Neuronal stem cell (in vitro differentiated cells): ENCODE measurements around the gene NQO2.

Source experiments
- DNase-seq: peaks from one replicate; pipeline ENCODE4 v3.0.0-alpha.2; 2013; ENCODE audit warnings: low spot score
- H2AFZ ChIP-seq: one replicate; pipeline ENCODE4 v1.6.1; 2013; ENCODE audit warnings: mild to moderate bottlenecking, low read length, inconsistent platforms
- H2AK5ac ChIP-seq: 2 replicates; pipeline ENCODE4 v1.6.1; 2013; ENCODE audit warnings: low read depth, mild to moderate bottlenecking, inconsistent platforms, low read length, moderate library complexity, mixed read lengths
- H2BK120ac ChIP-seq: 2 replicates; pipeline ENCODE4 v1.6.1; 2013; ENCODE audit warnings: low read depth, mild to moderate bottlenecking, inconsistent platforms, low read length, moderate library complexity, mixed read lengths
- H2BK12ac ChIP-seq: one replicate; pipeline ENCODE4 v1.6.1; 2013; ENCODE audit warnings: low read length, inconsistent platforms
- H2BK15ac ChIP-seq: 2 replicates; pipeline ENCODE4 v1.6.1; 2013; ENCODE audit warnings: mild to moderate bottlenecking, low read length, inconsistent platforms, mixed read lengths
- H2BK5ac ChIP-seq: one replicate; pipeline ENCODE4 v1.6.1; 2013; ENCODE audit warnings: inconsistent platforms, mild to moderate bottlenecking, low read length, moderate library complexity
- H3K14ac ChIP-seq: one replicate; pipeline ENCODE4 v1.6.1; 2013; ENCODE audit warnings: low read length, inconsistent platforms
- H3K18ac ChIP-seq: 2 replicates; pipeline ENCODE4 v1.6.1; 2013; ENCODE audit warnings: low read length, inconsistent platforms
- H3K23ac ChIP-seq: 2 replicates; pipeline ENCODE4 v1.6.1; 2013; ENCODE audit warnings: low read depth, mild to moderate bottlenecking, mixed read lengths, low read length, inconsistent platforms; ENCODE audit not compliant: poor library complexity
- H3K27ac ChIP-seq: replicated peaks from 3 replicates; pipeline ENCODE4 v1.5.1; 2013; ENCODE audit warnings: low read length, inconsistent platforms
- H3K27me3 ChIP-seq, 3 experiments: 2 replicates each; pipeline ENCODE4 v1.6.1; 2013; ENCODE audit warnings: low read length in 3 of 3, mild to moderate bottlenecking in 2 of 3, inconsistent platforms in 1 of 3, low read depth in 1 of 3, mixed read lengths in 1 of 3, moderate library complexity in 1 of 3; ENCODE audit not compliant: control insufficient read depth in 3 of 3, insufficient read depth in 3 of 3
- H3K36me3 ChIP-seq, 2 donors: replicated peaks in 1 of 2; 2 replicates each; pipeline ENCODE4 v1.6.1; 2013; ENCODE audit warnings: low read length in 2 of 2; ENCODE audit not compliant: control insufficient read depth in 2 of 2, insufficient read depth in 2 of 2
- H3K4ac ChIP-seq: 2 replicates; pipeline ENCODE4 v1.6.1; 2013; ENCODE audit warnings: inconsistent platforms, mild to moderate bottlenecking, low read length, moderate library complexity
- H3K4me1 ChIP-seq, 2 donors: 1 replicate in 1 of 2; 2 replicates in 1 of 2; pipeline ENCODE4 v1.6.1; 2013; ENCODE audit warnings: low read length in 2 of 2, low read depth in 1 of 2; ENCODE audit not compliant: control insufficient read depth in 2 of 2, insufficient read depth in 1 of 2
- H3K4me2 ChIP-seq: one replicate; pipeline ENCODE4 v1.6.1; 2013; ENCODE audit warnings: mild to moderate bottlenecking, low read length, inconsistent platforms; ENCODE audit not compliant: insufficient read depth, poor library complexity, severe bottlenecking
- H3K4me3 ChIP-seq, 2 donors: 2 replicates each; pipeline ENCODE4 v1.5.1; 2013; ENCODE audit warnings: low read length in 2 of 2, mild to moderate bottlenecking in 2 of 2, inconsistent platforms in 1 of 2, moderate library complexity in 1 of 2
- H3K79me1 ChIP-seq: one replicate; pipeline ENCODE4 v1.6.1; 2013; ENCODE audit warnings: low read depth, mild to moderate bottlenecking, inconsistent platforms, low read length, moderate library complexity
- H3K9ac ChIP-seq: one replicate; pipeline ENCODE4 v1.6.1; 2013; ENCODE audit warnings: mild to moderate bottlenecking, low read depth, low read length, inconsistent platforms; ENCODE audit not compliant: poor library complexity
- H3K9me3 ChIP-seq, 2 donors: replicated peaks in 1 of 2; 2 replicates each; pipeline versions ENCODE3 to v1.6.1; 2013; ENCODE audit warnings: low read length in 2 of 2, mild to moderate bottlenecking in 2 of 2, inconsistent platforms in 1 of 2, low read depth in 1 of 2, mixed read lengths in 1 of 2, moderate library complexity in 1 of 2; ENCODE audit not compliant: control insufficient read depth in 2 of 2, insufficient read depth in 1 of 2
- H4K8ac ChIP-seq: one replicate; pipeline ENCODE4 v1.6.1; 2013; ENCODE audit warnings: low read depth, mild to moderate bottlenecking, inconsistent platforms, low read length, moderate library complexity
- H4K91ac ChIP-seq: one replicate; pipeline ENCODE4 v1.6.1; 2013; ENCODE audit warnings: low read length, low read depth, mild to moderate bottlenecking, inconsistent platforms; ENCODE audit not compliant: poor library complexity
- WGBS, 2 donors: extraction: QIAGEN DNeasy Blood & Tissue Kit; methylation state at CpG; one replicate each; pipeline ENCODE4 v1.1.7; 2013; ENCODE audit warnings: missing lambda C conversion rate in 2 of 2, mixed read lengths in 1 of 2; ENCODE audit not compliant: insufficient read length in 2 of 2, insufficient replicate concordance in 1 of 2; ENCODE audit errors: extremely low coverage in 2 of 2; 5-methylcytosine and 5-hydroxymethylcytosine counted together

The NQO2 gene

DNA sequence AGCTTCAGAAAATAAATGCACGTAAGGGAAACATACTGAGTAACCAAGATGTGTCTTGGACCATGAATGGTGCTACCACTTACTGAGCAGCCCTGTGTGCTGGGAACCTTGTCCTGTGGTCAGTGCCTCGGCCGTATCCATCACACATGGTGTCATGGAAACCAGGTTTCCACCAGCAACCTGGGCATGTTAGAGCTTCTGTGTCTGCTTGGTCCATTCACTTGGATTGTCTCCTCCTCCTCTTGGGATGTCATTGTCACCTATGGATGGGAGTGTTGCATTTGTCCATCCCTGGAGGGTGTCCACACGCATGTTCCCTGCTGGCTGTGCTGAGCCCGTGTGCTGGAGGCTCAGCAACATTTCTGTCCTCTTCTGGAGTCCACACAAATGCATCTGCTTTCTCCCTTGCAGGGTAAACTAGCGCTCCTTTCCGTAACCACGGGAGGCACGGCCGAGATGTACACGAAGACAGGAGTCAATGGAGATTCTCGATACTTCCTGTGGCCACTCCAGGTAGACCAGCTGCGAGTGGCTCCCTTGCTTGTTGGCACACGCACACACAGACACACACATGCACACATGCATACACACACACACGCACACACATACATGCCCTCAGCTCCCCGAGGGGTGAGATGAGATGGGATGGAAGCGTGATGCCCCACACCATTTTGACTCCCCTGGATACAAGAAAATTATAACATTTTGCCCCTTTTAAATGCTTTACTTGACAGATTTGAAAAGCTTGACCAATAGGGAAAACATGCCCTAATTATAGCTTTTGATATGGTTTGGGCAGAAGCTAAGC, 17.0 kb downstream of the NQO2 start:
- Histone ChIP-seq H2AFZ (no peak overlapping the region), H2BK15ac (no peak overlapping the region), H4K91ac (no peak overlapping the region), H3K4me1 (no peaks in the 10 kb centered on the region), H3K27me3 (no peaks in the 10 kb centered on the region), H2AK5ac (no peak overlapping the region), H3K14ac (no peak overlapping the region), H3K18ac (no peak overlapping the region), H3K9ac (no peak overlapping the region), H3K4ac (no peak overlapping the region), H3K79me1 (no peaks in the 10 kb centered on the region), H2BK5ac (no peak overlapping the region), H3K27ac (no peak overlapping the region), H3K36me3 (peaks cover 17 to 55% of the 10 kb centered on the region in 2 donors), H3K23ac (no peak overlapping the region), H3K4me2 (no peak overlapping the region), H4K8ac (no peak overlapping the region), H2BK12ac (no peak overlapping the region), H3K9me3 (peaks cover 4 to 10% of the 10 kb centered on the region in 2 donors), H2BK120ac (no peak overlapping the region), H3K4me3 (no peak overlapping the region)
- no CpG with 5 or more reads among the region's 17 CpGs for WGBS, 2 donors
- no peak for DNase-seq

DNA sequence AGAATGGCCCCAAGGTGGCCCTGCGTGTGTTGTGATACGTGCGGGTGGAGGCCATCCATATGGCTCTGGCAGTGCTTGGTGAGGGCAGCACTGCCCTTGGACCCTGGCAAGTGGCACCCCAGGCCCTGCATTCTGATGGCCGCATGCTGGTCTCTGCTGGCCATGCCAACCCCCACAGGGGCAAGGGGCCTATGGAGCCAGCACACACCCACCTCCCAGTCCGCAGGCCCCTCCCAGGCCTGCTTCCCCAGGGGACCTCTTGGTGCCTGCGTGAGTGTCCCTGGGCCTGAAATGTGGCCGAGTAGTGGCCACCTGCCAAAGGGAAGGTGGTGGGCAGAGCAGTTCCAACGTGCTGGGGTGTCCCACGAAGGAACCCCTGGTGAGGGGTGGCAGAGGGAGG, 17.6 kb downstream of the NQO2 start:
- Histone ChIP-seq H3K27me3 (no peaks in the 10 kb centered on the region), H3K4me3 (no peak overlapping the region), H2AFZ (no peak overlapping the region), H2BK5ac (no peak overlapping the region), H3K14ac (no peak overlapping the region), H4K91ac (no peak overlapping the region), H2AK5ac (peak overlapping the region; percentile 31), H2BK120ac (no peak overlapping the region), H2BK15ac (no peak overlapping the region), H3K9ac (no peak overlapping the region), H3K4ac (no peak overlapping the region), H3K79me1 (no peaks in the 10 kb centered on the region), H3K4me1 (no peaks in the 10 kb centered on the region), H3K9me3 (peaks cover 1 to 4% of the 10 kb centered on the region in 2 donors), H3K4me2 (no peak overlapping the region), H3K36me3 (peaks cover 14 to 49% of the 10 kb centered on the region in 2 donors), H3K23ac (peak overlapping the region; percentile 62), H3K27ac (no peak overlapping the region), H4K8ac (no peak overlapping the region), H2BK12ac (no peak overlapping the region), H3K18ac (peak overlapping the region; percentile 57)
- no CpG with 5 or more reads among the region's 9 CpGs for WGBS, 2 donors
- no peak for DNase-seq

DNA sequence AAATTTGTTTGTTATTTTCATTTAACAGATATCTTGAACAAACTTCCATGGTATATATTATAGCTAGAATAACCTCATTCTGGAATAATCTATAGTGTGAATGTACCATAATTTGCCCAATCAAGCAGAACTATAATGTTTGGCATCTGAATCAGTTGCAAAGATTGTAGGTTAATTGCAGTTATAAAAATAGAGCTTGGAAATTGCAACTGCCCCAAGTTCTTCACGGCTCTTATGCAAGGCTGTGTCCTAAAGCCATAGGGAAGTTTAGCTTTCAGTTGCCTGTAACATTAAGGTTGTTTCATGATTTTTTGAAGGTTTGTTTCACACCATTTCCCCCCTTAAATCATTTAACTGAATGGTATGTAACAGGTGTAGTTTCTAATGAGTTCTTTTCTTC, 19.4 kb downstream of the NQO2 start:
- Histone ChIP-seq H4K91ac (no peak overlapping the region), H3K18ac (no peak overlapping the region), H3K9me3 (peaks cover 2 to 3% of the 10 kb centered on the region in 2 donors), H3K4ac (no peak overlapping the region), H3K79me1 (no peaks in the 10 kb centered on the region), H2BK15ac (no peak overlapping the region), H4K8ac (no peak overlapping the region), H3K4me3 (no peak overlapping the region), H3K23ac (no peak overlapping the region), H3K9ac (no peak overlapping the region), H2BK12ac (no peak overlapping the region), H3K4me2 (no peak overlapping the region), H3K27me3 (no peaks in the 10 kb centered on the region), H2AK5ac (no peak overlapping the region), H3K4me1 (peaks cover 8 to 12% of the 10 kb centered on the region in 2 donors), H2BK120ac (no peak overlapping the region), H3K27ac (no peak overlapping the region), H3K14ac (no peak overlapping the region), H2AFZ (no peak overlapping the region), H3K36me3 (peaks cover 5 to 34% of the 10 kb centered on the region in 2 donors), H2BK5ac (no peak overlapping the region)
- DNase-seq, result no peak
- no CpG with 5 or more reads among the region's 1 CpG for WGBS, 2 donors

DNA sequence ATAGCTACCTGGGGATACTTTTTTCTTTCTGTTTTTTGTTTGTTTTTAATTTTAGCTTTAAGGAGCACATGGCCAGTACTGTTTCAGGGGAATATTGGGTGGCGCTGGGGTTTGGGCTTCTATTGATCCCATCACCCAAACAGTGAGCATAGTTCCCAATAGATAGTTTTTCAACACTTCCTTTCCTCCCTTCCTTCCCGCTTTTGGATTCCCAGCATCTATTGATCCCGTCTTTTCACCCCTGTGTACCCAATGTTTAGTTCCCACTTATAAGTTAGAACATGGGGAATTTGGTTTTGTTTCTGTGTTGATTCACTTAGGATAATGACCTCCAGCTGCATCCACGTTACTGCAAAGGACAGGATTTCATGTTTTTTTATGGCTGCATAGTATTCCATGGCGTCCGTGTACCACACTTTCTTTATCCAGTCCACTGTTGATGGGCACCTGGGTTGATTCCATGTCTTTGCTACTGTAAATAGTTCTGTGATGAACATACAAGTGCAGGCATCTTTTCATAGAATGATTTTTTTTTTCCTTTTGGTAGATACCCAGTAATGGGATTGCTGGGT, 20.1 kb downstream of the NQO2 start:
- no peak overlapping the region for H3K27ac ChIP-seq
- H3K36me3 ChIP-seq, result peaks cover 2 to 26% of the 10 kb centered on the region in 2 donors
- no peak overlapping the region for H3K18ac ChIP-seq
- no peaks in the 10 kb centered on the region for H3K27me3 ChIP-seq
- no peak overlapping the region for H2AFZ ChIP-seq
- H3K4me3 ChIP-seq, result no peak overlapping the region
- DNase-seq, result no peak
- H2BK5ac ChIP-seq, result no peak overlapping the region
- no peak overlapping the region for H2AK5ac ChIP-seq
- H3K4ac ChIP-seq, result no peak overlapping the region
- no peak overlapping the region for H2BK15ac ChIP-seq
- no peak overlapping the region for H2BK12ac ChIP-seq
- WGBS, 2 donors, result no CpG with 5 or more reads among the region's 6 CpGs
- H3K4me1 ChIP-seq, result peaks cover 9 to 13% of the 10 kb centered on the region in 2 donors
- no peak overlapping the region for H3K23ac ChIP-seq
- H2BK120ac ChIP-seq, result no peak overlapping the region
- no peak overlapping the region for H4K8ac ChIP-seq
- H4K91ac ChIP-seq, result no peak overlapping the region
- no peak overlapping the region for H3K4me2 ChIP-seq
- H3K14ac ChIP-seq, result no peak overlapping the region
- no peaks in the 10 kb centered on the region for H3K79me1 ChIP-seq
- peaks cover 2 to 3% of the 10 kb centered on the region in 2 donors for H3K9me3 ChIP-seq
- H3K9ac ChIP-seq, result no peak overlapping the region
